Suprapubic skin (tissue), 4 donors: ENCODE data around the gene AMOTL2. TPM values are rescaled to one million over a fixed set of nuclear protein-coding genes. Genes with fewer than 3 reads are reported as not detected.
A peak's percentile ranks its signal among the peaks of the same experiment; 100 is the strongest.

ENCODE experiments used
- DNase-seq, 2 donors: peaks; one replicate each; pipeline ENCODE4 v3.0.0-alpha.2; 2019; ENCODE audit warnings: low spot score in 2 of 2
- H3K27ac ChIP-seq: fragments of 200-600 bp; sonication (generic); one replicate; pipeline ENCODE4 v1.5.1; 2019
- H3K27me3 ChIP-seq: fragments of 200-600 bp; sonication (generic); one replicate; pipeline ENCODE4 v1.5.1; 2019
- H3K36me3 ChIP-seq: fragments of 200-600 bp; sonication (generic); one replicate; pipeline ENCODE4 v1.5.1; 2019
- H3K4me1 ChIP-seq: fragments of 200-600 bp; sonication (generic); one replicate; pipeline ENCODE4 v1.5.1; 2019
- H3K4me3 ChIP-seq: fragments of 200-600 bp; sonication (generic); one replicate; pipeline ENCODE4 v1.5.1; 2019; ENCODE audit warnings: mild to moderate bottlenecking
- H3K9me3 ChIP-seq: fragments of 200-600 bp; sonication (generic); one replicate; pipeline ENCODE4 v1.5.1; 2019
- EP300 ChIP-seq: sonication (generic); formaldehyde crosslinking; IDR thresholded peaks from one replicate; pipeline ENCODE4 v1.6.1; 2017; ENCODE audit warnings: antibody characterized with exemption
- POLR2A ChIP-seq, 2 donors: fragments of 450-650 bp; IDR thresholded peaks; one replicate each; pipeline ENCODE4 v1.6.1; 2017; ENCODE audit warnings: antibody characterized with exemption in 2 of 2, mild to moderate bottlenecking in 2 of 2, moderate library complexity in 2 of 2
- POLR2AphosphoS5 ChIP-seq, 3 donors: sonication (generic); formaldehyde crosslinking; IDR thresholded peaks; one replicate each; pipeline ENCODE4 v1.6.1; 2017; ENCODE audit warnings: antibody characterized with exemption in 3 of 3
- WGBS: methylation state at CpG from one replicate; pipeline ENCODE4 v1.1.5; 2018; 5-methylcytosine and 5-hydroxymethylcytosine counted together
- total RNA-seq, 4 donors: library from RNA; depleted of rRNA; stranded (reverse); fragments of >200 nt; gene quantifications; one replicate each; pipeline ENCODE4 v1.1.0, GENCODE V29; 2016
- TF ChIP-seq, protein P1 (sequence below), 2 donors: fragments of 200-600 bp in 1 of 2; fragments of 450-650 bp in 1 of 2; sonication (generic) in 1 of 2; IDR thresholded peaks; one replicate each; pipeline ENCODE4 v1.5.1; 2016 to 2019; ENCODE audit warnings: antibody characterized with exemption in 2 of 2, mild to moderate bottlenecking in 1 of 2, moderate library complexity in 1 of 2

Gene AMOTL2
- total RNA-seq, 4 donors from 2014 or later, result 80.4 to 118 (median 95.8) TPM

DNA sequence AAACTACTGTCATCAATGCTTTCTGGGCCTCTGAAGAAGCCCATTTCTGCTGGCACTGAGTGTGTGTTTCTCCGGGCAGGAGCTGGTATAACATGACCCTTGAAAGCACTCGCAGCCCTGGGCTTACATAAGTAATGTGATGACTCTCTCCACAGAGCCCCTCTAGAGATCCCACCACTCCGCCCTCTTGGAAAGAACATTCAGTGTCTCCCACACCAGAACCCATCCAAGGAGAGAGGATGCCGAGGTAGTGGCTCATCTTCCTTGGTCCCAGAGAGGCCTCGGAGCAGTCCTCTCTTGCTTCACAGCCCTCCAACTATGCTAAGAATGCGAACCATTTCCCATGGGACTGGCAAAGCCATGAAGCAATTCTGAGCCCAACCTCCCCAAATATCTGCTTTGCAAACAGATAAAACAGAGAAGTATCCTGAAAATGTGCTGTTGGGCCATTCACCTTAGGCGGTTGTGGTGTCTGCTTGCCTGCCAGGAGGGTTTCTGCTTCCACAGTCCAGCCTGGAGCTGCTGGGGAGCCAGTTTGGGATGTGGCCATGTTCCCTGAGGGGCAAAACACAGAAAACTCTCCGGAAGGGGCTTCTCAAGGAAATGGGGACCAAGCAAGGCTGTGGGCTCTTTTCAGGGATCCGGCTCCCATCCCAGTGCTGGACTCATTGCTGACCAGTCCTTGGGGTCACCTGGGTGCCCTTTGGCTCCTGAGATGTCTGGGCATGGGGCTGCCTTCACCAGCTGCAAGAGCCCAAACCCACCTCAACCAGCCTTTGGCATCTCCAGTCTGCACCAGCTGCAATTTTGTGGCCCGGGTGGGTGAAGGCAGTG is 47.3 kb downstream of the AMOTL2 start:
- no peaks in the 10 kb centered on the region for H3K9me3 ChIP-seq
- H3K27ac ChIP-seq, result peak overlapping the region; percentile 82
- WGBS, result 23% methylated on average over 8 of the region's 10 CpGs
- TF ChIP-seq, protein P1, sequence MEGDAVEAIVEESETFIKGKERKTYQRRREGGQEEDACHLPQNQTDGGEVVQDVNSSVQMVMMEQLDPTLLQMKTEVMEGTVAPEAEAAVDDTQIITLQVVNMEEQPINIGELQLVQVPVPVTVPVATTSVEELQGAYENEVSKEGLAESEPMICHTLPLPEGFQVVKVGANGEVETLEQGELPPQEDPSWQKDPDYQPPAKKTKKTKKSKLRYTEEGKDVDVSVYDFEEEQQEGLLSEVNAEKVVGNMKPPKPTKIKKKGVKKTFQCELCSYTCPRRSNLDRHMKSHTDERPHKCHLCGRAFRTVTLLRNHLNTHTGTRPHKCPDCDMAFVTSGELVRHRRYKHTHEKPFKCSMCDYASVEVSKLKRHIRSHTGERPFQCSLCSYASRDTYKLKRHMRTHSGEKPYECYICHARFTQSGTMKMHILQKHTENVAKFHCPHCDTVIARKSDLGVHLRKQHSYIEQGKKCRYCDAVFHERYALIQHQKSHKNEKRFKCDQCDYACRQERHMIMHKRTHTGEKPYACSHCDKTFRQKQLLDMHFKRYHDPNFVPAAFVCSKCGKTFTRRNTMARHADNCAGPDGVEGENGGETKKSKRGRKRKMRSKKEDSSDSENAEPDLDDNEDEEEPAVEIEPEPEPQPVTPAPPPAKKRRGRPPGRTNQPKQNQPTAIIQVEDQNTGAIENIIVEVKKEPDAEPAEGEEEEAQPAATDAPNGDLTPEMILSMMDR (IDR thresholded peaks at IDR 0.05), result no peak
- TF ChIP-seq POLR2A (IDR thresholded peaks at IDR 0.05) (no peak), POLR2AphosphoS5 (IDR thresholded peaks at IDR 0.05) (peak in 2 of 3 donors; percentile 76 to 92), EP300 (peak; percentile 79)
- H3K27me3 ChIP-seq, result no peaks in the 10 kb centered on the region
- H3K36me3 ChIP-seq, result no peaks in the 10 kb centered on the region
- H3K4me1 ChIP-seq, result peaks cover 52% of the 10 kb centered on the region
- peak in 1 of 2 donors; percentile 73 for DNase-seq
- no peak overlapping the region for H3K4me3 ChIP-seq

DNA sequence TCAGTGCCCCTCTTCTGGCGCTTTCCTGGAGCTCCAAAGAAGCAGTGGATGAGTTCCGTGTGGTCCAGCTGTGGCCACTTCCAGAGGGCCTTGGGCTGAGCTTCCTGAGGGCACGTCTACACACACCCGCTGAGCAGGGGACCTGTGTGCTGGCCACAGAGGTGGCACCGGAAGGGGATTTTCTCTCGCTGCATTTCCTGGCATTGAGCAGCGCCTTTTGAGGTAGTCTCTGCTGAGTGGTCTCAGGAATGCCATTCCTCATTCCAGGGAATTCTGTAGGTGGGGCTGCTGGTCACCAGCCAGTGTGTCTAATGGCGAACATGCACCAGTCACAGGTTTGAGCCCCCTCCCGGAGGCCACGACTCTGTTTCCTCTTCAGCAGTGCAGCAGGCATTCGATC is 48.1 kb downstream of the AMOTL2 start:
- H3K4me1 ChIP-seq, result peaks cover 44% of the 10 kb centered on the region
- DNase-seq, result no peak
- WGBS, result 73% methylated on average over 10 of the region's 11 CpGs

DNA sequence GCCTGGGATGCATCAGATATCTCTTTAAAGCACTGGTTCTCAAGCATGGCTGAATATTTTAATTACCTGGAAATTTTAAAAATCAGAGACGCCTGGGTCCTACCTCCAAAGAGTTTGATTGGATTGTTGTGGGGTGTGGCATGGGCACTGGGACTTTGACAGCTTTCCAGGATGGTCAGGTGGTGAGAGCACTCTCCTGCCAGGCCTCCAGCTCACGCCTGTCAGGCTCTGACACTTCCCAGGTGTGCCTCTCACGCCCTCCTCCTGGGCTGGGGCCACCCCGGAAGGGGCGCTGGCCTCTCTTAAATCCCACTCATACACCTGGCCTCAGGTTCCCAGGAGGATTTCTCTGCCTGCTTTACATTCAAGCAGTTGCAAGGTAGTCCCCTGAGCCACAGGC is 48.5 kb downstream of the AMOTL2 start:
- Histone ChIP-seq H3K4me3 (no peak overlapping the region), H3K27me3 (no peaks in the 10 kb centered on the region), H3K9me3 (no peaks in the 10 kb centered on the region), H3K27ac (peak overlapping the region; percentile 82), H3K36me3 (no peaks in the 10 kb centered on the region), H3K4me1 (peaks cover 39% of the 10 kb centered on the region)
- TF ChIP-seq, protein P1 (IDR thresholded peaks at IDR 0.05), result no peak
- TF ChIP-seq POLR2AphosphoS5 (IDR thresholded peaks at IDR 0.05) (no peak), EP300 (no peak), POLR2A (IDR thresholded peaks at IDR 0.05) (no peak)
- 47% methylated on average over 5 of the region's 5 CpGs for WGBS
- DNase-seq, result peak in 1 of 2 donors; percentile 56

More for the DNA sequence above, 48.1 kb downstream of the AMOTL2 start:
- H3K27me3 ChIP-seq, result no peaks in the 10 kb centered on the region
- no peaks in the 10 kb centered on the region for H3K36me3 ChIP-seq
- H3K4me3 ChIP-seq, result no peak overlapping the region
- TF ChIP-seq POLR2AphosphoS5 (IDR thresholded peaks at IDR 0.05) (no peak), POLR2A (IDR thresholded peaks at IDR 0.05) (no peak), EP300 (no peak)
- TF ChIP-seq, protein P1 (IDR thresholded peaks at IDR 0.05), result no peak
- H3K9me3 ChIP-seq, result no peaks in the 10 kb centered on the region
- peak overlapping the region; percentile 82 for H3K27ac ChIP-seq

DNA sequence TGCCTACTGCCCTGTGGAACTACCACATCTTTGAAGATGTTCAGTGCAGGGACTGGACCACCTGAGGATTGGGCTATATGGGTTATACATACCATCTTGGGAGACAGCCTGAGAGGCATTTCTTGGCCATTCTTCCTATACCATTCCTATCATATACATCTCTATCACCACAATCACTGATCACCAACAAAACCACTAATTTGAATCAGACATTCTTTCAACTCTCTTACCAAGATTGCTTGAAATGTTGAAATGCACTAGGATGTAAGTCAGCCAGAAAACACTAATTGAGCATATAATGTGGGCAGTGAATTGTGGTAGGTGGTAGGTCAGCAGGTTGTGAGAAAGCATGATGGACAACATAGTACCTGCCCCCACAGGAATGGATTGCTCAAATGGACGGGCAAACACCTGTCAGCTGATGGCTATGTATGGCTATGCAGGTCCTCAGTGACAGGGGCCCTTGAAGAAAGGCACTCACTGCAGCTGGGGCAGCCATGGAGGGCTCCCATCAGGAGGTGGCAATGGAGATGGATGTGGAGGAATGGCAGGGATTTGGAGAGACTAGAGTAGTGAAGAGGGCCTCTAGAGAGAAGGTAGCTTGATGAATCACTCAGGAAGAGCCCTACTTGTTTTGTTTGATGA is 49.1 kb downstream of the AMOTL2 start:
- Histone ChIP-seq H3K9me3 (no peaks in the 10 kb centered on the region), H3K4me1 (peaks cover 35% of the 10 kb centered on the region), H3K27ac (peak overlapping the region; percentile 82), H3K4me3 (no peak overlapping the region), H3K27me3 (no peaks in the 10 kb centered on the region), H3K36me3 (no peaks in the 10 kb centered on the region)
- 100% methylated on average over 1 of the region's 1 CpG for WGBS
- TF ChIP-seq POLR2A (IDR thresholded peaks at IDR 0.05), result no peak
- no peak for TF ChIP-seq EP300
- TF ChIP-seq, protein P1 (IDR thresholded peaks at IDR 0.05), result no peak
- TF ChIP-seq POLR2AphosphoS5 (IDR thresholded peaks at IDR 0.05), result no peak
- peak in 1 of 2 donors; percentile 62 for DNase-seq
